ENCODE data around the gene GPR25. TPM values are rescaled to one million over a fixed set of nuclear protein-coding genes. Genes with fewer than 3 reads are reported as not detected.

The GPR25 gene
- total and polyA plus RNA-seq, 2 donors from 2014 or later, result 0.19 TPM; not detected in 1

DNA sequence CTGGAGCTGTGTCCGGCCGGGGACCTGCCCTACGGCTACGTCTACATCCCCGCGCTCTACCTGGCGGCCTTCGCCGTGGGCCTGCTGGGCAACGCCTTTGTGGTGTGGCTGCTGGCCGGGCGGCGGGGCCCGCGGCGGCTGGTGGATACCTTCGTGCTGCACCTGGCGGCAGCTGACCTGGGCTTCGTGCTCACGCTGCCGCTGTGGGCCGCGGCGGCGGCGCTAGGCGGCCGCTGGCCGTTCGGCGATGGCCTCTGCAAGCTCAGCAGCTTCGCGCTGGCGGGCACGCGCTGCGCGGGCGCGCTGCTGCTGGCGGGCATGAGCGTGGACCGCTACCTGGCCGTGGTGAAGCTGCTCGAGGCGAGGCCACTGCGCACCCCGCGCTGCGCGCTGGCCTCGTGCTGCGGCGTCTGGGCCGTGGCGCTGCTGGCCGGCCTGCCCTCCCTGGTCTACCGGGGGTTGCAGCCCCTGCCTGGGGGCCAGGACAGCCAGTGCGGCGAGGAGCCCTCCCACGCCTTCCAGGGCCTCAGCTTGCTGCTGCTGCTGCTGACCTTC lies 412 bp downstream of the GPR25 start:
- Histone ChIP-seq H3K27ac (ENCODE audit: low read depth in 2 of 2, low read length in 2 of 2) (no peak overlapping the region), H3K9ac (ENCODE audit: low read length in 3 of 3) (no peak overlapping the region), H3K27me3 (ENCODE audit: control insufficient read depth, insufficient read depth, low read length) (peaks cover 2% of the 10 kb centered on the region), H3K9me3 (ENCODE audit: control insufficient read depth in 2 of 3, insufficient read depth in 1 of 3, low read length in 3 of 3) (no peaks in the 10 kb centered on the region), H3K4me3 (ENCODE audit: low read length in 3 of 3) (peak overlapping the region in 1 of 3 donors; percentile 37), H3K36me3 (ENCODE audit: control insufficient read depth in 2 of 3, insufficient read depth in 3 of 3, low read length in 3 of 3) (no peaks in the 10 kb centered on the region), H3K4me1 (ENCODE audit: control insufficient read depth in 2 of 3, insufficient read depth in 2 of 3, low read depth in 1 of 3, low read length in 3 of 3) (peaks cover 0 to 9% (median 0%) of the 10 kb centered on the region in 3 donors)
- DNase-seq (peak in 4 of 5 donors; percentile 63 to 74 (median 68)), FAIRE-seq (no peak)
- TF ChIP-seq, protein P1, sequence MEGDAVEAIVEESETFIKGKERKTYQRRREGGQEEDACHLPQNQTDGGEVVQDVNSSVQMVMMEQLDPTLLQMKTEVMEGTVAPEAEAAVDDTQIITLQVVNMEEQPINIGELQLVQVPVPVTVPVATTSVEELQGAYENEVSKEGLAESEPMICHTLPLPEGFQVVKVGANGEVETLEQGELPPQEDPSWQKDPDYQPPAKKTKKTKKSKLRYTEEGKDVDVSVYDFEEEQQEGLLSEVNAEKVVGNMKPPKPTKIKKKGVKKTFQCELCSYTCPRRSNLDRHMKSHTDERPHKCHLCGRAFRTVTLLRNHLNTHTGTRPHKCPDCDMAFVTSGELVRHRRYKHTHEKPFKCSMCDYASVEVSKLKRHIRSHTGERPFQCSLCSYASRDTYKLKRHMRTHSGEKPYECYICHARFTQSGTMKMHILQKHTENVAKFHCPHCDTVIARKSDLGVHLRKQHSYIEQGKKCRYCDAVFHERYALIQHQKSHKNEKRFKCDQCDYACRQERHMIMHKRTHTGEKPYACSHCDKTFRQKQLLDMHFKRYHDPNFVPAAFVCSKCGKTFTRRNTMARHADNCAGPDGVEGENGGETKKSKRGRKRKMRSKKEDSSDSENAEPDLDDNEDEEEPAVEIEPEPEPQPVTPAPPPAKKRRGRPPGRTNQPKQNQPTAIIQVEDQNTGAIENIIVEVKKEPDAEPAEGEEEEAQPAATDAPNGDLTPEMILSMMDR (IDR thresholded peaks at IDR 0.05; ENCODE audit: borderline replicate concordance, extremely low read depth, insufficient read depth), result no peak
- intact Hi-C loops (cut with DNase I), result no loop called here

DNA sequence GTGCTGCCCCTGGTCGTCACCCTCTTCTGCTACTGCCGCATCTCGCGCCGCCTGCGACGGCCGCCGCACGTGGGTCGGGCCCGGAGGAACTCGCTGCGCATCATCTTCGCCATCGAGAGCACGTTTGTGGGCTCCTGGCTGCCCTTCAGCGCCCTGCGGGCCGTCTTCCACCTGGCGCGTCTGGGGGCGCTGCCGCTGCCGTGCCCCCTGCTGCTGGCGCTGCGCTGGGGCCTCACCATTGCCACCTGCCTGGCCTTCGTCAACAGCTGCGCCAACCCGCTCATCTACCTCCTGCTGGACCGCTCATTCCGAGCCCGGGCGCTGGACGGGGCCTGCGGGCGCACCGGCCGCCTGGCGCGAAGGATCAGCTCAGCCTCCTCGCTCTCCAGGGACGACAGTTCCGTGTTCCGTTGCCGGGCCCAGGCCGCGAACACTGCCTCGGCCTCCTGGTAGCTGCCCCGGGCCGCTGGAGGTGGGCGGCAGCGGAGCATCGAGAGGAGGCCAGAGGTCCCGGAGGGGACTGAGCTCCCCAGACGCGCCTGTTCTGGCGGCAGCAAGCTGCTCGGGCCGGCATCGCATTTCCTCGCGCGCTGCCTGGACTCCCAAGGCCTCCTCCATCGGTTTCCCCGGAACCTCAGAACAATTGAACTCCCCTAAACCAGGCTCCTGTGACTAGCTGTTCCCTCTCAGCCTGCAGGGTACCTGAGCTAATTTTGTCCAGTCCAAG lies 1.1 kb downstream of the GPR25 start:
- peaks cover 2% of the 10 kb centered on the region for H3K27me3 ChIP-seq (ENCODE audit: control insufficient read depth, insufficient read depth, low read length)
- H3K27ac ChIP-seq (ENCODE audit: low read depth in 2 of 2, low read length in 2 of 2), result no peak overlapping the region
- TF ChIP-seq, protein P1 (IDR thresholded peaks at IDR 0.05; ENCODE audit: borderline replicate concordance, extremely low read depth, insufficient read depth), result no peak
- peak in 3 of 5 donors; percentile 32 to 66 (median 45) for DNase-seq
- intact Hi-C loops (cut with DNase I), result no loop called here
- no peak for FAIRE-seq
- H3K4me3 ChIP-seq (ENCODE audit: low read length in 3 of 3), result peak overlapping the region in 1 of 3 donors; percentile 37
- H3K36me3 ChIP-seq (ENCODE audit: control insufficient read depth in 2 of 3, insufficient read depth in 3 of 3, low read length in 3 of 3), result no peaks in the 10 kb centered on the region
- H3K9ac ChIP-seq (ENCODE audit: low read length in 3 of 3), result no peak overlapping the region
- H3K9me3 ChIP-seq (ENCODE audit: control insufficient read depth in 2 of 3, insufficient read depth in 1 of 3, low read length in 3 of 3), result no peaks in the 10 kb centered on the region
- peaks cover 0 to 9% (median 0%) of the 10 kb centered on the region in 3 donors for H3K4me1 ChIP-seq (ENCODE audit: control insufficient read depth in 2 of 3, insufficient read depth in 2 of 3, low read depth in 1 of 3, low read length in 3 of 3)

DNA sequence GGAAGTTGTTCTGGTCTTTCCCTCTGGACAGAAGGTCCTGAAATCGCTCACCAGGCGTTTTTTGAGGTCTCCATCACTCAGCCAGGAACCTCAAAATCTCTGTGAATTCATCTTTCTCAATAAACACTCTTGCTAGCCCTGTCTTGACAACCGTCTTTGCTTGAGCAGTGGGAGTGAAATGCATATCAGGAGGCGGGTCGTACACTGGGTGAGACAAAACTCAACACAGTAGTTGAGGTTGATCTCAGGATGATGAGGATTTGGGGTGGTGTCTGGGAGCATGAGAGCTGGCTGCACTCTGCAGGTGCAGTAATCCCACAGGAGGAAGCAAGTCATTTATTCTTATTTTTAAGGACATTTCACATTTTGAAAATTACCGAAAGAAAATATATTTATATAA lies 1.9 kb downstream of the GPR25 start:
- intact Hi-C loops (cut with DNase I), result no loop called here
- no peaks in the 10 kb centered on the region for H3K9me3 ChIP-seq (ENCODE audit: control insufficient read depth in 2 of 3, insufficient read depth in 1 of 3, low read length in 3 of 3)
- FAIRE-seq (no peak), DNase-seq (no peak)
- no peaks in the 10 kb centered on the region for H3K36me3 ChIP-seq (ENCODE audit: control insufficient read depth in 2 of 3, insufficient read depth in 3 of 3, low read length in 3 of 3)
- H3K27me3 ChIP-seq (ENCODE audit: control insufficient read depth, insufficient read depth, low read length), result peaks cover 2% of the 10 kb centered on the region
- TF ChIP-seq, protein P1 (IDR thresholded peaks at IDR 0.05; ENCODE audit: borderline replicate concordance, extremely low read depth, insufficient read depth), result no peak
- H3K4me3 ChIP-seq (ENCODE audit: low read length in 3 of 3), result no peak overlapping the region
- no peak overlapping the region for H3K9ac ChIP-seq (ENCODE audit: low read length in 3 of 3)
- peaks cover 0 to 9% (median 0%) of the 10 kb centered on the region in 3 donors for H3K4me1 ChIP-seq (ENCODE audit: control insufficient read depth in 2 of 3, insufficient read depth in 2 of 3, low read depth in 1 of 3, low read length in 3 of 3)
- H3K27ac ChIP-seq (ENCODE audit: low read depth in 2 of 2, low read length in 2 of 2), result no peak overlapping the region

Data from kidney (tissue), 14 donors.